ENCODE results near the gene SUSD1. TPM values are rescaled to one million over a fixed set of nuclear protein-coding genes. Genes with fewer than 3 reads are reported as not detected.
"Not testable (repeated sequence)": the region's sequence is repeated elsewhere in the genome, so short reads cannot be mapped to it uniquely, and the experiment has no call there.

SUSD1 gene
- polyA plus RNA-seq, 1 donor from 2014 or later = 2.0 TPM

DNA sequence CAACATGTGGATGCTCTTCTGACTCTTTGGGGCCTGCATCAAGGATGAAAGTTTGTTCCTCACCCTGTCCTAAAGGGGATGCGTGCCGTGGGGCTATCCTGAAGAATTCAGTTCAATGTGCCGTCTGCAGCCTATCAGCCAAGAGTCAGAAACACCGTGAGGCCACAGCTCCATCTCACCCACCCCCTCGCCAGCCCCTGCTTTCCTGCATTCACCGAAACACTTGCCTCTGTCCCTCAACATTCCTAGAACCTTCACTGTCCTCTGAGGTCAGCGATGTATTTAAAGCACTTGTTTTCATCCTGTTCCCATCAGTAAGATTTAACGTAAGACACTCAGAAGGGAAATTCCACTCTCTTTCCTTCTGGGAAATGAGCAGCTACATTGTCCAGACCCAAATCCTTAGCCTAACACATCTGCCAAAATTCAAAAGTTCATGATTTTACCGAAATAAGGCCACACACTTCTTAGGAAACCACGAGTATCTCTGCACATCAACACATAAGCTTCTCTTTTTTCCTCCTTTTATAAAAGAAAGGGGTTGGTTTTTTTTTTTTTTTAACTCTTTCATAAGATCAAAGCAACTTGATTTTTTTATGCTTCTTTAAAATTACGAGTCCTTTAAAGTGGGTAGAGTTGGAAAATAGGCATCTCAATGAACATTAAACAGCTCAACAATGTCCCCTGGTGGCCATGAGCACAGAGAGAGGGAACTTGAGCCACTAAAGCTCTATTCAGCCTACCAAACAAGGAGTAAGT lies 100.7 kb downstream of the SUSD1 start:
- H3K79me2 ChIP-seq (replicated peaks; ENCODE audit: insufficient read depth, low read length) = no peaks in the 10 kb centered on the region
- H3K9me2 ChIP-seq (ENCODE audit: insufficient read depth, low read length) = no peaks in the 10 kb centered on the region
- H3K9me3 ChIP-seq (ENCODE audit: low read length) = no peaks in the 10 kb centered on the region
- H3K9ac ChIP-seq (ENCODE audit: low read length) = no peak overlapping the region
- no peak overlapping the region for H3K27ac ChIP-seq (ENCODE audit: low read length)
- TF ChIP-seq SMC3 (conservative IDR thresholded peaks at IDR 0.05; ENCODE audit: poor library complexity) (peak; percentile 87), TAF1 (IDR thresholded peaks at IDR 0.05; ENCODE audit: low read depth) (no peak), RAD21 (conservative IDR thresholded peaks at IDR 0.05) (peak; percentile 78)
- TF ChIP-seq, protein P1, sequence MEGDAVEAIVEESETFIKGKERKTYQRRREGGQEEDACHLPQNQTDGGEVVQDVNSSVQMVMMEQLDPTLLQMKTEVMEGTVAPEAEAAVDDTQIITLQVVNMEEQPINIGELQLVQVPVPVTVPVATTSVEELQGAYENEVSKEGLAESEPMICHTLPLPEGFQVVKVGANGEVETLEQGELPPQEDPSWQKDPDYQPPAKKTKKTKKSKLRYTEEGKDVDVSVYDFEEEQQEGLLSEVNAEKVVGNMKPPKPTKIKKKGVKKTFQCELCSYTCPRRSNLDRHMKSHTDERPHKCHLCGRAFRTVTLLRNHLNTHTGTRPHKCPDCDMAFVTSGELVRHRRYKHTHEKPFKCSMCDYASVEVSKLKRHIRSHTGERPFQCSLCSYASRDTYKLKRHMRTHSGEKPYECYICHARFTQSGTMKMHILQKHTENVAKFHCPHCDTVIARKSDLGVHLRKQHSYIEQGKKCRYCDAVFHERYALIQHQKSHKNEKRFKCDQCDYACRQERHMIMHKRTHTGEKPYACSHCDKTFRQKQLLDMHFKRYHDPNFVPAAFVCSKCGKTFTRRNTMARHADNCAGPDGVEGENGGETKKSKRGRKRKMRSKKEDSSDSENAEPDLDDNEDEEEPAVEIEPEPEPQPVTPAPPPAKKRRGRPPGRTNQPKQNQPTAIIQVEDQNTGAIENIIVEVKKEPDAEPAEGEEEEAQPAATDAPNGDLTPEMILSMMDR (IDR thresholded peaks at IDR 0.05; ENCODE audit: poor library complexity, severe bottlenecking) = peak; percentile 78
- no peak overlapping the region for H2AFZ ChIP-seq (ENCODE audit: low read depth, low read length)
- H3K4me3 ChIP-seq (ENCODE audit: low read length) = no peak overlapping the region
- no peaks in the 10 kb centered on the region for H3F3A ChIP-seq (ENCODE audit: insufficient read depth, low read length, poor library complexity, severe bottlenecking)
- H3K27me3 ChIP-seq (ENCODE audit: insufficient read depth, low read depth, low read length) = no peaks in the 10 kb centered on the region
- no peak overlapping the region for H3K4me2 ChIP-seq (ENCODE audit: low read length)
- no peaks in the 10 kb centered on the region for H3K36me3 ChIP-seq (ENCODE audit: insufficient read depth, low read length)
- H4K20me1 ChIP-seq (ENCODE audit: insufficient read depth) = no peaks in the 10 kb centered on the region

DNA sequence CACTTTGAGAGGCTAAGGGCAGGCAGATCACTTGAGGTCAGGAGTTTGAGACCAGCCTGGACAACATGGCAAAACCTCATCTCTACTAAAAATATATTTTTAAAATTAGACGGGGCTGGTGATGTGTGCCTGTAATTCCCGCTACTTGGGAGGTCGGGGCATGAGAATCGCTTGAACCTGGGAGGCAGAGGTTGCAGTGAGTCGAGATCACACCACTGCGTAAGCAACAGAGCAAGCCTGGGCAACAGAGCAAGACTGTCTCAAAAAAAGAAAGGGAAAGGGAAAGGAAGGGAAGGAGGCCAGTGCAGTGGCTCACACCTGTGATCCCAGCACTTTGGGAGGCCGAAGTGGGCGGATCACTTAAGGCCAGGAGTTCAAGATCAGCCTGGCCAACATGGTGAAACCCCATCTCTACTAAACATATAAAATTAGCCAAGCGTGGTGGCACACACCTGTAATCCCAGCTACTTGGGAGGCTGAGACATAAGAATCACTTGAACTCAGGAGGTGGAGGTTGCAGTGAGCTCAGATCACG lies 101.4 kb downstream of the SUSD1 start:
- not testable (repeated sequence) for H3F3A ChIP-seq (ENCODE audit: insufficient read depth, low read length, poor library complexity, severe bottlenecking); H3K27ac ChIP-seq (ENCODE audit: low read length); H3K27me3 ChIP-seq (ENCODE audit: insufficient read depth, low read depth, low read length); H3K4me3 ChIP-seq (ENCODE audit: low read length); H3K9me2 ChIP-seq (ENCODE audit: insufficient read depth, low read length); H3K36me3 ChIP-seq (ENCODE audit: insufficient read depth, low read length); H3K4me2 ChIP-seq (ENCODE audit: low read length); H3K79me2 ChIP-seq (replicated peaks; ENCODE audit: insufficient read depth, low read length); H3K9ac ChIP-seq (ENCODE audit: low read length); H2AFZ ChIP-seq (ENCODE audit: low read depth, low read length); H4K20me1 ChIP-seq (ENCODE audit: insufficient read depth); H3K9me3 ChIP-seq (ENCODE audit: low read length)

DNA sequence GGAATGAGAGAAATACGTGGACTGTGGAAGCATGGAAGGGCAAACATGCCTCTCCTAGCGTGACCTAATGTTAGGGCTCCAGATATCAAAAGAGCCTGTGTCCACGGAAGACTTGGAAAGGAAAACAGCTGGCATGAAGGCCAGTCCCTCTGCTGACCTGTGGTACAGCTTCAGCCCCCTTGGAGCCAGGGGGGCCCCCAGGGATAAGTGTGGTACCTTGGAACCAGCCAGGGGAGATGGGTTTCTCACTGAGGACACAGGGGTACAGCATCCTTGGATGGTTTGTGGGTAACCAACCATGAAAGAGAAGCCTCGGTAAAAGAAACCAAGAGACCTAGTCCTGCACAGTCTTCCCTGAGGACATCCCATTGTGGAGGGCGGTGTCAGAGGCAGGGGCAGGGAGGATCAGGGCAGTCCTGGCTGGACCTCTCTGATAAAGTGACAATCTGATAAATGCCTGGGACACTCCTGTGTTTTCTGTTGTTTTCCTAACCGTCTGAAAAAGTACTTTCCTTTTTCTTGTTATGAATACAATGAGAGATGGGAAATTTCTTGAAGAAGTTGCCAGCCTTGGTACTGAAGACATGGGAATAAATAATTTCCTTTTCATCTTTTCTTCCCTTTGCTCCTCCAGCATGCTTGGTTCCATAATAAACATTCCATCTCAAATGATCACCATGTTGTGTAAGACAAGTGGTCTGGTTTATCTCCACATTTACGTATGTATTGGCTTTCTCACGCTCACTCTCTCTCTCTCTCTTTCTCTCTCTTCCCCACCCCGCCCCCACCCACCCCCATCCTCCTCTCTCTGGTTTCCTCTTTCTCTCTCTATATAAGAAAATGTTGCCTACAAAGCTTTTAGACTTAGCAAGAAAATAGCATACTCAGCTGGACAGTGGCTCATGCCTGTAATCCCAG lies 102.1 kb downstream of the SUSD1 start:
- H3K79me2 ChIP-seq (replicated peaks; ENCODE audit: insufficient read depth, low read length) = no peaks in the 10 kb centered on the region
- H2AFZ ChIP-seq (ENCODE audit: low read depth, low read length) = no peak overlapping the region
- no peaks in the 10 kb centered on the region for H3F3A ChIP-seq (ENCODE audit: insufficient read depth, low read length, poor library complexity, severe bottlenecking)
- H3K9me2 ChIP-seq (ENCODE audit: insufficient read depth, low read length) = no peaks in the 10 kb centered on the region
- H3K36me3 ChIP-seq (ENCODE audit: insufficient read depth, low read length) = no peaks in the 10 kb centered on the region
- H4K20me1 ChIP-seq (ENCODE audit: insufficient read depth) = no peaks in the 10 kb centered on the region
- H3K4me3 ChIP-seq (ENCODE audit: low read length) = no peak overlapping the region
- no peak overlapping the region for H3K4me2 ChIP-seq (ENCODE audit: low read length)
- no peaks in the 10 kb centered on the region for H3K9me3 ChIP-seq (ENCODE audit: low read length)
- no peak overlapping the region for H3K9ac ChIP-seq (ENCODE audit: low read length)
- H3K27me3 ChIP-seq (ENCODE audit: insufficient read depth, low read depth, low read length) = no peaks in the 10 kb centered on the region
- no peak for TF ChIP-seq POLR2AphosphoS5 (IDR thresholded peaks at IDR 0.05)
- no peak overlapping the region for H3K27ac ChIP-seq (ENCODE audit: low read length)

All from neural cell (in vitro differentiated cells).